HepG2 (cell line): ENCODE measurements around the gene WDR7. TPM values are rescaled to one million over a fixed set of nuclear protein-coding genes. Genes with fewer than 3 reads are reported as not detected.
A peak's percentile ranks its signal among the peaks of the same experiment; 100 is the strongest.

ENCODE experiments used
- ARID3A ChIP-seq: IDR thresholded peaks from 2 replicates; pipeline ENCODE4 v1.6.1; 2012; ENCODE audit warnings: low read depth, low read length, improper control_type of control experiment
- BCL3 ChIP-seq: sonication (generic); formaldehyde crosslinking; IDR thresholded peaks from 2 replicates; pipeline ENCODE4 v1.5.1; 2020; ENCODE audit warnings: mild to moderate bottlenecking, missing genetic modification reagents, moderate library complexity
- EZH2 ChIP-seq: conservative IDR thresholded peaks from 2 replicates; pipeline ENCODE4 v1.6.1; 2012; ENCODE audit warnings: mild to moderate bottlenecking, low read depth, low read length, moderate library complexity
- FOSL2 ChIP-seq: sonication (generic); formaldehyde crosslinking; IDR thresholded peaks from 2 replicates; pipeline ENCODE4 v1.4.0; 2020; ENCODE audit warnings: missing genetic modification reagents
- RBM22 ChIP-seq: fragments of 200-400 bp; formaldehyde crosslinking; optimal IDR thresholded peaks from 2 replicates; pipeline ENCODE3; 2017; ENCODE audit warnings: mild to moderate bottlenecking, low read length, moderate library complexity
- TCF12 ChIP-seq, 2 experiments: fragments of 450-650 bp in 1 of 2; sonication (generic) in 1 of 2; formaldehyde crosslinking in 1 of 2; IDR thresholded peaks; 2 replicates each; pipeline versions ENCODE4 v1.6.1 to v1.8.0; 2017 to 2022; ENCODE audit warnings: antibody characterized with exemption in 1 of 2, mild to moderate bottlenecking in 1 of 2, missing genetic modification reagents in 1 of 2, moderate library complexity in 1 of 2
- TOE1 ChIP-seq: sonication (generic); formaldehyde crosslinking; IDR thresholded peaks from 2 replicates; pipeline ENCODE4 v1.4.0; 2020; ENCODE audit warnings: mild to moderate bottlenecking, missing genetic modification reagents
- ZNF121 ChIP-seq: sonication (generic); formaldehyde crosslinking; IDR thresholded peaks from 2 replicates; pipeline ENCODE4 v1.5.0; 2020; ENCODE audit warnings: mild to moderate bottlenecking, missing genetic modification reagents
- ZNF317 ChIP-seq: sonication (generic); formaldehyde crosslinking; IDR thresholded peaks from 2 replicates; pipeline ENCODE4 v1.5.0; 2020; ENCODE audit warnings: mild to moderate bottlenecking, missing genetic modification reagents
- ZNF337 ChIP-seq: sonication (generic); formaldehyde crosslinking; IDR thresholded peaks from 2 replicates; pipeline ENCODE4 v1.5.1; 2020; ENCODE audit warnings: missing genetic modification reagents, low read depth, mild to moderate bottlenecking, borderline replicate concordance
- ZNF512B ChIP-seq: sonication (generic); formaldehyde crosslinking; IDR thresholded peaks from 2 replicates; pipeline ENCODE4 v1.5.1; 2020; ENCODE audit warnings: missing genetic modification reagents, mild to moderate bottlenecking, borderline replicate concordance
- ZNF614 ChIP-seq: IDR thresholded peaks from 2 replicates; pipeline ENCODE4 v1.6.1; 2018; ENCODE audit warnings: missing biosample characterization, missing genetic modification reagents, inconsistent platforms, borderline replicate concordance
- ZNF83 ChIP-seq: sonication (generic); formaldehyde crosslinking; IDR thresholded peaks from 2 replicates; pipeline ENCODE4 v1.4.0; 2020; ENCODE audit warnings: missing genetic modification reagents, mild to moderate bottlenecking, borderline replicate concordance
- polyA plus RNA-seq, 8 experiments: library from polyadenylated mRNA; depleted of rRNA in 3 of 8; stranded (reverse) in 7 of 8; unstranded in 1 of 8; fragments of >200 nt; fragmentation: Illumina TruSeq in 4 of 8; extraction: Trizol in 4 of 8; gene quantifications; 2 replicates each; pipeline versions ENCODE4 v1.2.1 to v1.2.3, GENCODE V29; 2011 to 2016; ENCODE audit warnings: low read depth in 4 of 8, missing spikeins in 1 of 8, mixed read lengths in 1 of 8; ENCODE audit not compliant: insufficient read depth in 1 of 8
- total RNA-seq, 5 experiments: library from RNA; depleted of rRNA; stranded (reverse); fragments of >200 nt; fragmentation: Illumina TruSeq; extraction: Trizol; gene quantifications; 2 replicates each; pipeline ENCODE4 v1.2.3, GENCODE V29; 2016; ENCODE audit warnings: low read depth in 1 of 5
- TF ChIP-seq, protein P1 (sequence below): sonication (generic); formaldehyde crosslinking; IDR thresholded peaks from 2 replicates; pipeline ENCODE4 v1.8.1; 2023; ENCODE audit warnings: mild to moderate bottlenecking, missing genetic modification reagents
- TF ChIP-seq, protein P2 (sequence below): sonication (generic); formaldehyde crosslinking; IDR thresholded peaks from 2 replicates; pipeline ENCODE4 v1.5.0; 2020; ENCODE audit warnings: mild to moderate bottlenecking, missing genetic modification reagents, borderline replicate concordance

The WDR7 gene
- total and polyA plus RNA-seq, 2 of the 13 experiments (the other 11 are each of a cell fraction or from before 2014, with no cell fraction given): 2.0 to 7.8 TPM

DNA sequence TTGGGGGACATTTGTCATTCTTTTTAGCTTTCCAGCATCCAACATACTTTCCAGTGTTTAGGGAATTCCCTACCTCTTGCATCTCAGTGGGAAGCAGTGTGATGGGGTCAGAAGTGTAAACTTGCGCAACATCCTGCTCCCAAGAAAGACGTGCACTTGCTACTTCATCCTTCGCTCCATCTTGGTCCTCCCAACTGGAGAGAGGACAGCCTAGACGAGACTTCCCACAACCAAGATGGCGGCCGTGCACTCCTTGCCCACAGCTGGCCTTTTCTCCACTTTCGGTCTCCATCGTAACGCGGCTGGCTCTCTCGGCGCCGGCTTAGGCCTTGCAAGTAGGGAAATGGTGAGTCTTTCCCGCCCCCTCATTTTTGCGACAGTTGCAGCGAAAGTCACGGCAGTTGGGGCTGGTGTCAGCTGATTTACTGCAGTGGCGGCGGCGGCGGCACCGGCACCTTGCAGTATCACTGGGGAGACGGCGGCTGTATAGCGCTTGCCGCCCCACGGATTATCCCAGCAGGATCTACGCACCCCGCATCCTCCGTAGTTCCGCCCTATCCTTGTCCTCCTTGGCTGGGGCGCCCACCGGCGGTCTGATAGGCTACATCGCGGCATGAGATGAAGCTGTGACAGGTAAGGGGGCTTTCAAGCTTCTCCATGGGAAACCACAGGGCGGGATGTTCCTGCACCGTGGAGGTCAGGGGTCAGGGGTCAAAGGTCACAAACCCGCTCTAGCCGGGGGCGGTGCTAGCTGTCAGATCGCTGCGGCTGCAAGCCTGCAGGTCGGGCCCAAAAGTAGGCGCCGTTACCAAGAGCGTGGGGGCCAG lies at the start of gene WDR7 (continued):
- TF ChIP-seq ZNF512B (CRISPR knock-in tag) (0 out of 2 replicates have a peak, but pooled peaks have one; percentile 33), ZNF317 (no peak), ZNF83 (CRISPR knock-in tag) (no peak), TOE1 (CRISPR knock-in tag) (no peak), ZNF121 (CRISPR knock-in tag) (no peak), RBM22 (no peak), BCL3 (CRISPR knock-in tag) (peak; percentile 92; the same call in 1 of the 2 replicates), ARID3A (no peak), ZNF614 (CRISPR knock-in tag) (peak; percentile 74; the same call in 1 of the 2 replicates), ZNF337 (CRISPR knock-in tag) (peak; percentile 71; the same call in 1 of the 2 replicates), FOSL2 (peak; percentile 61; the same call in 1 of the 2 replicates), EZH2 (no peak), TCF12 (IDR thresholded peaks at IDR 0.05) (no peak), TCF12 (CRISPR knock-in tag; IDR thresholded peaks at IDR 0.05) (no peak)
- TF ChIP-seq, protein P1, sequence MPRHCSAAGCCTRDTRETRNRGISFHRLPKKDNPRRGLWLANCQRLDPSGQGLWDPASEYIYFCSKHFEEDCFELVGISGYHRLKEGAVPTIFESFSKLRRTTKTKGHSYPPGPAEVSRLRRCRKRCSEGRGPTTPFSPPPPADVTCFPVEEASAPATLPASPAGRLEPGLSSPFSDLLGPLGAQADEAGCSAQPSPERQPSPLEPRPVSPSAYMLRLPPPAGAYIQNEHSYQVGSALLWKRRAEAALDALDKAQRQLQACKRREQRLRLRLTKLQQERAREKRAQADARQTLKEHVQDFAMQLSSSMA (CRISPR knock-in tag): no peak
- TF ChIP-seq, protein P2, sequence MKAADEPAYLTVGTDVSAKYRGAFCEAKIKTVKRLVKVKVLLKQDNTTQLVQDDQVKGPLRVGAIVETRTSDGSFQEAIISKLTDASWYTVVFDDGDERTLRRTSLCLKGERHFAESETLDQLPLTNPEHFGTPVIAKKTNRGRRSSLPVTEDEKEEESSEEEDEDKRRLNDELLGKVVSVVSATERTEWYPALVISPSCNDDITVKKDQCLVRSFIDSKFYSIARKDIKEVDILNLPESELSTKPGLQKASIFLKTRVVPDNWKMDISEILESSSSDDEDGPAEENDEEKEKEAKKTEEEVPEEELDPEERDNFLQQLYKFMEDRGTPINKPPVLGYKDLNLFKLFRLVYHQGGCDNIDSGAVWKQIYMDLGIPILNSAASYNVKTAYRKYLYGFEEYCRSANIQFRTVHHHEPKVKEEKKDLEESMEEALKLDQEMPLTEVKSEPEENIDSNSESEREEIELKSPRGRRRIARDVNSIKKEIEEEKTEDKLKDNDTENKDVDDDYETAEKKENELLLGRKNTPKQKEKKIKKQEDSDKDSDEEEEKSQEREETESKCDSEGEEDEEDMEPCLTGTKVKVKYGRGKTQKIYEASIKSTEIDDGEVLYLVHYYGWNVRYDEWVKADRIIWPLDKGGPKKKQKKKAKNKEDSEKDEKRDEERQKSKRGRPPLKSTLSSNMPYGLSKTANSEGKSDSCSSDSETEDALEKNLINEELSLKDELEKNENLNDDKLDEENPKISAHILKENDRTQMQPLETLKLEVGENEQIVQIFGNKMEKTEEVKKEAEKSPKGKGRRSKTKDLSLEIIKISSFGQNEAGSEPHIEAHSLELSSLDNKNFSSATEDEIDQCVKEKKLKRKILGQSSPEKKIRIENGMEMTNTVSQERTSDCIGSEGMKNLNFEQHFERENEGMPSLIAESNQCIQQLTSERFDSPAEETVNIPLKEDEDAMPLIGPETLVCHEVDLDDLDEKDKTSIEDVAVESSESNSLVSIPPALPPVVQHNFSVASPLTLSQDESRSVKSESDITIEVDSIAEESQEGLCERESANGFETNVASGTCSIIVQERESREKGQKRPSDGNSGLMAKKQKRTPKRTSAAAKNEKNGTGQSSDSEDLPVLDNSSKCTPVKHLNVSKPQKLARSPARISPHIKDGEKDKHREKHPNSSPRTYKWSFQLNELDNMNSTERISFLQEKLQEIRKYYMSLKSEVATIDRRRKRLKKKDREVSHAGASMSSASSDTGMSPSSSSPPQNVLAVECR (CRISPR knock-in tag): peak; percentile 97
